MM.1S (cell line): ENCODE measurements around the gene CLSTN1.
A peak's percentile ranks its signal among the peaks of the same experiment; 100 is the strongest.

Experiments used
- EZH2 ChIP-seq: fragments of 300-600 bp; sonication (generic); optimal IDR thresholded peaks from 2 replicates; pipeline ENCODE3; 2017; ENCODE audit warnings: low read depth, mild to moderate bottlenecking, antibody characterized with exemption, low read length, mixed read lengths
- EZH2phosphoT487 ChIP-seq: fragments of 300-600 bp; sonication (generic); IDR thresholded peaks from 2 replicates; pipeline ENCODE4 v1.6.1; 2018; ENCODE audit warnings: antibody characterized with exemption, low read length
- TF ChIP-seq, protein P1 (sequence below): fragments of 300-600 bp; sonication (generic); IDR thresholded peaks from 2 replicates; pipeline ENCODE4 v1.5.1; 2016; ENCODE audit warnings: antibody characterized with exemption, low read length, mixed read lengths

GRCh38 chr1:9719978-9720722, 103.6 kb downstream of the CLSTN1 start:
- TF ChIP-seq, protein P1, sequence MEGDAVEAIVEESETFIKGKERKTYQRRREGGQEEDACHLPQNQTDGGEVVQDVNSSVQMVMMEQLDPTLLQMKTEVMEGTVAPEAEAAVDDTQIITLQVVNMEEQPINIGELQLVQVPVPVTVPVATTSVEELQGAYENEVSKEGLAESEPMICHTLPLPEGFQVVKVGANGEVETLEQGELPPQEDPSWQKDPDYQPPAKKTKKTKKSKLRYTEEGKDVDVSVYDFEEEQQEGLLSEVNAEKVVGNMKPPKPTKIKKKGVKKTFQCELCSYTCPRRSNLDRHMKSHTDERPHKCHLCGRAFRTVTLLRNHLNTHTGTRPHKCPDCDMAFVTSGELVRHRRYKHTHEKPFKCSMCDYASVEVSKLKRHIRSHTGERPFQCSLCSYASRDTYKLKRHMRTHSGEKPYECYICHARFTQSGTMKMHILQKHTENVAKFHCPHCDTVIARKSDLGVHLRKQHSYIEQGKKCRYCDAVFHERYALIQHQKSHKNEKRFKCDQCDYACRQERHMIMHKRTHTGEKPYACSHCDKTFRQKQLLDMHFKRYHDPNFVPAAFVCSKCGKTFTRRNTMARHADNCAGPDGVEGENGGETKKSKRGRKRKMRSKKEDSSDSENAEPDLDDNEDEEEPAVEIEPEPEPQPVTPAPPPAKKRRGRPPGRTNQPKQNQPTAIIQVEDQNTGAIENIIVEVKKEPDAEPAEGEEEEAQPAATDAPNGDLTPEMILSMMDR: 0 out of 2 replicates have a peak, but pooled peaks have one; percentile 5
- TF ChIP-seq EZH2: no peak
- no peak for TF ChIP-seq EZH2phosphoT487
